Measurements from ENCODE around the gene UGDH. TPM values are rescaled to one million over a fixed set of nuclear protein-coding genes. Genes with fewer than 3 reads are reported as not detected.

UGDH gene
- total and polyA plus RNA-seq, 2 of the 13 experiments (the other 11 are each of a cell fraction or from before 2014, with no cell fraction given) = 99.0 to 384 TPM

DNA sequence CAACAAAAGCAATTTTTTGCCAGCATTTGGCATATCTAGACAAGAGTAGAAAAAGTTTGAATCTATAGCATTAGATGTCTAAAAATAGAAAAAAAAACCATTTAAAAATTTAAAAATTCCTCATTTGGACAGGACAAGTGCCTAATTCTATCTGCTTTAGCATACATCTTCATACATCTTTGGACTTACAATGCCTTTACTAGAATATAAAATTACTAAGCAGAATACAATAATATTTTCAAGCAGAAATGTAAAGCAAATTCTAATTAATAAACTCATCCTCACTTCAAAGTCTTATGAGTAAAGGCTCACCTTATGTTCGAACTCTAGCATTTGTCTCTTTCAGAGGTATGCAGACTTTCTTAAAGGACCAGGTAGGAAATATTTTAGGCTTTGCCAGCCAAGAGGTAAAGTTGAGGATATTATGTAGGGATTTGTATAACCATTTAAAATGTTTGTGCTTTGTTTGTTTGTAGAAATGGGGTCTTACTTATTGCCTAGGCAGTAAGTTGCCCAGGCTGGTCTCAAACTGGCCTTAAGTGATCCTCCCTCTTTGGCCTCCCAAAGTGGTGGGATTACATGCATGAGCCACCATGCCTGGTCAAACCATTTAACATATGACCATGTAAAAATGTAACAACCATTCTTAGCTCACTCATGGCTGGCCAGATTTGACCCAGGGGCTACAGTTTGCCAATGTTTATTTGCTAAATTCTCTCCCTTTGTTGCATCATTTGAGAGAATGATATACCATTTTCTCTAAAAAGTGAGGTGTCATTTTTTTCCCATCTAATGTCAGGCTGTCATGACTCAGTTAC lies 29.1 kb downstream of the UGDH start:
- Histone ChIP-seq H4K20me1 (ENCODE audit: insufficient read depth, low read length) (no peaks in the 10 kb centered on the region), H3K9me3 (ENCODE audit: low read length) (no peaks in the 10 kb centered on the region), H2AFZ (ENCODE audit: low read length) (no peak overlapping the region), H3K79me2 (ENCODE audit: insufficient read depth, low read length) (no peaks in the 10 kb centered on the region), H3K4me2 (ENCODE audit: low read depth, low read length) (no peak overlapping the region), H3K36me3 (replicated peaks in 1 of 2; ENCODE audit: control insufficient read depth in 1 of 2, insufficient read depth in 2 of 2, low read length in 2 of 2) (peaks cover 5 to 36% of the 10 kb centered on the region in 2 experiments; a peak in 4 of 5 replicates), H3K27me3 (ENCODE audit: control insufficient read depth in 1 of 2, insufficient read depth in 2 of 2, low read length in 2 of 2) (no peaks in the 10 kb centered on the region), H3K27ac (ENCODE audit: extremely low read length, insufficient read depth, low read length) (no peak overlapping the region), H3K9ac (ENCODE audit: insufficient read depth, low read depth, low read length) (no peak overlapping the region), H3K4me1 (ENCODE audit: insufficient read depth, low read length) (peaks cover 10% of the 10 kb centered on the region; the same call in 1 of the 2 replicates), H3K4me3 (replicated peaks in 1 of 3; ENCODE audit: insufficient read depth in 1 of 3, low read depth in 2 of 3, low read length in 3 of 3) (no peak overlapping the region)
- 88% methylated on average over 1 of the region's 1 CpG for WGBS (ENCODE audit: low lambda C conversion rate)
- ATAC-seq (no peak), FAIRE-seq (no peak), DNase-seq (ENCODE audit: low spot score) (no peak)
- CTCF ChIA-PET (ENCODE audit: low intra/inter-chr PET ratio, low total read pairs) = no interaction called here
- POLR2A ChIA-PET = interaction anchor here (1.1 to 2.1 kb wide), 2 partner anchors 29 to 60 kb away, joined by 3 to 9 read pairs; partner anchors contain the start of gene UGDH
- in situ Hi-C loops (cut with HindIII; ENCODE audit: extremely low pct_ligation_motif_present, low pct_unique_long_range_greater_than_20kb) = no loop called here
- intact Hi-C loops (cut with micrococcal nuclease; ENCODE audit: unreplicated experiment) = no loop called here
- no TSS peak for BruUV-seq (replicated peaks)
- TF ChIP-seq GTF2F1 (IDR thresholded peaks at IDR 0.05; ENCODE audit: low read length) (no peak), HDAC1 (CRISPR knock-in tag; IDR thresholded peaks at IDR 0.05) (no peak), PTBP1 (IDR thresholded peaks at IDR 0.05; ENCODE audit: low read depth, low read length, poor library complexity, severe bottlenecking) (no peak), SRSF1 (optimal IDR thresholded peaks at IDR 0.05; ENCODE audit: low read depth, low read length) (no peak), DNMT3B (CRISPR knock-in tag; conservative IDR thresholded peaks at IDR 0.05) (no peak), ATF4 (CRISPR knock-in tag; IDR thresholded peaks at IDR 0.05) (peak in 1 of 2 experiments; percentile 89; a peak in 2 of 4 replicates), MBD4 (IDR thresholded peaks at IDR 0.05; ENCODE audit: borderline replicate concordance, low read length) (peak; percentile 70; the same call in 1 of the 2 replicates), KLF6 (CRISPR knock-in tag; IDR thresholded peaks at IDR 0.05) (0 out of 2 replicates have a peak, but pooled peaks have one; percentile 27), ZNF777 (CRISPR knock-in tag; IDR thresholded peaks at IDR 0.05) (no peak), ZFP36L1 (CRISPR knock-in tag; IDR thresholded peaks at IDR 0.05) (peak; percentile 68; the same call in 1 of the 2 replicates), ATF7-NPFF (CRISPR knock-in tag; IDR thresholded peaks at IDR 0.05; ENCODE audit: low read depth) (no peak), CEBPG (CRISPR knock-in tag; IDR thresholded peaks at IDR 0.05) (0 out of 2 replicates have a peak, but pooled peaks have one; percentile 24), ZNF780A (CRISPR knock-in tag; IDR thresholded peaks at IDR 0.05) (no peak), UBTF (CRISPR knock-in tag; IDR thresholded peaks at IDR 0.05) (no peak), NFYB (CRISPR knock-in tag; IDR thresholded peaks at IDR 0.05) (no peak), THRA (CRISPR knock-in tag; IDR thresholded peaks at IDR 0.05; ENCODE audit: borderline replicate concordance) (no peak), ZFP36 (IDR thresholded peaks at IDR 0.05; ENCODE audit: borderline replicate concordance, low read depth, low read length, partially characterized antibody) (no peak), PAF1 (CRISPR knock-in tag; IDR thresholded peaks at IDR 0.05) (peak; percentile 84)
- TF ChIP-seq, protein P1, sequence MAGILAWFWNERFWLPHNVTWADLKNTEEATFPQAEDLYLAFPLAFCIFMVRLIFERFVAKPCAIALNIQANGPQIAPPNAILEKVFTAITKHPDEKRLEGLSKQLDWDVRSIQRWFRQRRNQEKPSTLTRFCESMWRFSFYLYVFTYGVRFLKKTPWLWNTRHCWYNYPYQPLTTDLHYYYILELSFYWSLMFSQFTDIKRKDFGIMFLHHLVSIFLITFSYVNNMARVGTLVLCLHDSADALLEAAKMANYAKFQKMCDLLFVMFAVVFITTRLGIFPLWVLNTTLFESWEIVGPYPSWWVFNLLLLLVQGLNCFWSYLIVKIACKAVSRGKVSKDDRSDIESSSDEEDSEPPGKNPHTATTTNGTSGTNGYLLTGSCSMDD (CRISPR knock-in tag; IDR thresholded peaks at IDR 0.05) = no peak
